SH-SY5Y (cell line): Measurements from ENCODE around the gene GJB4.

Source experiments
- GATA2 ChIP-seq: IDR thresholded peaks from 2 replicates; pipeline ENCODE4 v1.6.1; 2011; ENCODE audit warnings: mild to moderate bottlenecking, low read depth, low read length
- GATA3 ChIP-seq: IDR thresholded peaks from 2 replicates; pipeline ENCODE4 v1.6.1; 2011; ENCODE audit warnings: low read depth, mild to moderate bottlenecking, low read length, moderate library complexity

Gene GJB4

GRCh38 chr1:34759503-34760357, at the start of gene GJB4:
TSS of gene GJB4 (plus strand) at chr1:34759740. CDS start at chr1:34761255, 1,515 bp downstream.
- TF ChIP-seq GATA2: no peak

DNA sequence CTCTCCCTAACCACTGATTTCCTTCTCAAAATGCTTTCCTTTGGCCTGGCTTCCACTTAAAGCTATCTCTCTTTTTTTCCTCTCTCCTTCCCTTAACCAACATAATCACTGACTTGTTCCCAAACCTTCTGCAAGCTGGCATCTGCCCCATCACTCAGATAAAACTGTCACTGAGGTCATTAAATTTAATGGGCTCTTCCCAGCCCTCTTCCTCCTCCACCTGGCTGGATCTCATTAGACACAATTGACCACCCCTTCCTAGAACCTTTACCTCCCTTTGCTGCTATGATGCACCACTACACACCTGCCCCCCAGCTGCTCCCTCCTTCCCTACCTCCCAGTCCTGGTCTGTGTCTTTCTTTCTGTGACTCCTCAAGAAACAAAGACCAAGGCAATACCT, 48.7 kb upstream of the GJB4 start:
- TF ChIP-seq GATA2: no peak
- TF ChIP-seq GATA3: no peak

DNA sequence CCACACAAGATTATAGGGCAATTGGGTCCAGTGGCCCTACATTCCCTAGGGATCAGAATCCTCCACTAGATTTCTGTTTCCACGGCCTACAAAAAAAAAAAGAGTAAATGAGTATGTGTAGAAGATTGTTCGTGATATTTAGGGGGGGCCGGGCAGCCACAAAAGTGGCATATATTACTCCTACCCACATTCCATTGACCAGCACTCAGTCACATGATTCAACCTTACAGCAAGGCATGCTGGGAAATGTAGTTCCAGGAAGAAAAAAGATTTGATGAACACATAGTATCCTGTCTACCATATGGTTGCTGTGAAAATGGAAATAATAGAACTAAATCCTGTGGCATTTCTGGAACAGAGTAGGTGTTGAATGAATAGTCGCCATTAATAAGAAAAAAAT, 48.1 kb upstream of the GJB4 start:
- no peak for TF ChIP-seq GATA3
- no peak for TF ChIP-seq GATA2

- no peak for TF ChIP-seq GATA3
- TF ChIP-seq GATA2: no peak
Observed at GRCh38 chr1:34712007-34712688, 47.4 kb upstream of the GJB4 start.

DNA sequence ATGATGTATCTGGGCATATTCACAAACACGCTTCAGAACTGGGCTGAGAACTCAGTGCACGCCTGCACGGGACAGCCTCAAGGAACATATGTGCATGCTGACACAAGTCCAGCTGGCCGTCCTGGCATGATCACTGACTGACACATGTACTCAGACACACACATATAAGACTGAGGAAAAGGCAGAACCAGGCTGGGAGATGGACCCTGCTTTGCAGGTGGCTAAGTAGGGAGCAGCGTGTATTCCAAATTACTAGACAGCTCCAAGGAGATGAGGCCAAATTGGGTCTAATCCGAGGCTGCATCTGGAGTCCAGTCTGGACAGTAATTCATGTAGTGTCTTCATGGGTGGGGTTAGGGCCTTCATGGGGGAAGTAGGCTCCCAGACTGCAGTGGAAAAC, 46.1 kb upstream of the GJB4 start:
- no peak for TF ChIP-seq GATA2
- no peak for TF ChIP-seq GATA3

DNA sequence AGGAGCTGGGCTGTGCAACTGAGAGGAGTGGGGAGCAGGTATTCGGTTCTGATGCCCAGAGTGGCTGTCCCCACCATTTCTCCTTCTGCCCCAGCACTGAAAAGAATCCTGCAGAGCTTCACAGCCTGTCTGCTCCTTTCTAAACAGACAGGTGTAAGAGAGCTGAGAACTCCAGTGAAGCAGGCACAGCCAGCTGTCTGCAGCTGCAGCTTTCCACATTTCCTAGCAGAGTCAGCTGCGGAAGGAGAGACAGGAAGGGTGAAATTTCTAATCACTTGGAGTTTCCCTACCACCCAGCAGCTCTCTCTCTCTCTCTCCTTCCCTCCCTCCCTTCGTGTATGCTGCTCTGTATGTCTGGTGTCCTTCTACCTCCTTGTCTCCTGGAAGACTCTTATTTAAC, 45.2 kb upstream of the GJB4 start:
- no peak for TF ChIP-seq GATA3
- TF ChIP-seq GATA2: no peak

DNA sequence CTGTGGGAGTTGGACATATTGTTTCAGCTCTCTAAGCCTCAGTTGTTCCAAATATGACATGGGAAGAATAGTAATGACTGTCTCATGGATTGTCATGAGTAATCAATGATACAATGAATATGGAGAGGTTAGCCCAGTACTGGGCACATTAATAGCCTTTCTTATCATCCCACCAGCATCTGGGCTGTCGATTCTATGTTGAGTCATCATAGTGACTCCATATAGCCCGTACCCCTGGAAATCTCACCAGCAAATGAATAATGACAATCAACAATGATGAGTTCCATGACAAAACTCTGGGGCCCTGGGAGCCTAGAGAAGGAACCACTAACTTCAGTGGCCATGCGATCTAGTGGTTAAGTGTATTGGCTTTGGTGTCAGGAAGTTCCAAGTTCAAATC, 44.4 kb upstream of the GJB4 start:
- TF ChIP-seq GATA3 (no peak), GATA2 (no peak)

DNA sequence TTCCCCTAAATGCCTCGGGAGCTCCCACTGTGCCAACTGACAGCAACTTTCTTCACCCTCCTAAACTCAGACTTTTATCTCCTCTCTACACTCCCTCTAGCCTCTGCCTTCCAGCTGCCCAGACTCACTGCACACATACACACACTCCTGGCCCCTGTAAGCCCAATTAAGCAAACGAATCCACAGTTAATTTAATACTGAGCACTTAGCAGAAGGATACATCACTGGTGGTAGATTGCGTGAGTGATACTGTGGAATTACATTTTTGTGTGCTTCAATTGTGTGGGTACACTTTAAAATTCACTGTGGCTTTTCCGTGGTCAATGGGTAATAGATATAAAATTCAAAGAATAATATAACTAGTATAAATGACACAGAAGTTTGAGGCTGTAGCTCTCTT, 38.3 kb upstream of the GJB4 start:
- TF ChIP-seq GATA3 (peak; percentile 63), GATA2 (peak; percentile 69; the same call in 1 of the 2 replicates)

GRCh38 chr1:34721646-34722355, 37.7 kb upstream of the GJB4 start:
- TF ChIP-seq GATA2 (no peak), GATA3 (0 out of 2 replicates have a peak, but pooled peaks have one; percentile 3)

- TF ChIP-seq GATA2 (no peak), GATA3 (no peak)
Observed at GRCh38 chr1:34726861-34727260, 32.7 kb upstream of the GJB4 start.

DNA sequence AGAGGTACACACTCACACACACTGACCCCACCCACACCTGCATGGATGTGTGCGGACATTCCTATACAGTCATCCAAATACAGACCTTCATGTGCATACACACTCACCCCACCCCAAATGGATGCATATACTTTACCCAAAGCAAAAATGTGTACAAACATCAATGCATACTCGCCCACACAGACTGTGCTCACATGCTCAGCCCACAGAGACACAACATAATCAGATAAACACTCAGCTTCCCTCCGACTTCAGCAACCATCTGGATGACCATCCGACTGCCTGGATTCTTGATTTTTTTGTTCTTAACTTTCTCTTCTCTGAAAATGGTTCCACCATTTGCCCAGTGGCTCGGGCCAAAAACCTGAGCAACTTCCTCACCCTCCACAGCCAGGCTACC, 29.1 kb upstream of the GJB4 start:
- no peak for TF ChIP-seq GATA3
- TF ChIP-seq GATA2: no peak

DNA sequence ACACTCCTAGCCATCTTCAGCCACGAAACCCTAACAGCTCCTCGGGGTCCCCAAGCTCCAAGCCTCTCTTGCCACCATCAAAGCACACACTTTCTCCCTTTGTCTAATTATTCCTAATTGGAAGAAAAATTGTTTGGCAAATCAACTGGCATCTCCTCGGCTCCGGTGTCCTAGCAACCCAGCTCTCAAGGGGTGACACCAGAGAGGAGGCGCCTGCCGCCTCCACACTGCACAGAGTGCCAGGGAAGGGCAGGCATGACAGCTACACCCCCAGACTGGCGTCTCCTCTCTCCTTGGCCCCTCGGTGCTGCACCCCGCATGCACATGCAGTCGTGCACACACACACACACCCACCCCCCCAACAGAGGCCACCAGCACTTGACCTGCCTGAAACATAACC, 22.8 kb upstream of the GJB4 start:
- no peak for TF ChIP-seq GATA3
- TF ChIP-seq GATA2: no peak

DNA sequence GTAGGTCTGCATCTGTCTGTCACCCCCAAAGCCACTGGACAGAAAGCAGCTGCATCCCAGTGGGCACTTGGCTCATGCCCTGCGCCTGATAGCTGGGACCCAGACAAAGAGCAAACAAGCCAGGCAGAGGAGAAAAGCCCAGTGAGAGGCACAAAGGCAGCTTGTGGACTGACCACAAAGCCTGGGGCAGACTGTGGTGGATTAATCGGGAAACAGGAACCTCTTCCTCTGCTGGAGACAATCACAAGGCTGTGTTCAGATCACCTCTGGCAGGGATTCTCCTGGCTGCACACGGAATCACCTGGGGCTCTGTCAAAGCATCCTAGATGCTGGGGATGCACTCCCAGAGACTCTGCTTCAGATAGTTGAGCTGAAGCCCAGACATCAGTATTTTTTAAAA, 19.9 kb upstream of the GJB4 start:
- TF ChIP-seq GATA2 (no peak), GATA3 (no peak)

GRCh38 chr1:34740161-34740868, 19.2 kb upstream of the GJB4 start:
- TF ChIP-seq GATA3 (no peak), GATA2 (no peak)
